ENCODE data around the gene MAPKAP1.

DNA sequence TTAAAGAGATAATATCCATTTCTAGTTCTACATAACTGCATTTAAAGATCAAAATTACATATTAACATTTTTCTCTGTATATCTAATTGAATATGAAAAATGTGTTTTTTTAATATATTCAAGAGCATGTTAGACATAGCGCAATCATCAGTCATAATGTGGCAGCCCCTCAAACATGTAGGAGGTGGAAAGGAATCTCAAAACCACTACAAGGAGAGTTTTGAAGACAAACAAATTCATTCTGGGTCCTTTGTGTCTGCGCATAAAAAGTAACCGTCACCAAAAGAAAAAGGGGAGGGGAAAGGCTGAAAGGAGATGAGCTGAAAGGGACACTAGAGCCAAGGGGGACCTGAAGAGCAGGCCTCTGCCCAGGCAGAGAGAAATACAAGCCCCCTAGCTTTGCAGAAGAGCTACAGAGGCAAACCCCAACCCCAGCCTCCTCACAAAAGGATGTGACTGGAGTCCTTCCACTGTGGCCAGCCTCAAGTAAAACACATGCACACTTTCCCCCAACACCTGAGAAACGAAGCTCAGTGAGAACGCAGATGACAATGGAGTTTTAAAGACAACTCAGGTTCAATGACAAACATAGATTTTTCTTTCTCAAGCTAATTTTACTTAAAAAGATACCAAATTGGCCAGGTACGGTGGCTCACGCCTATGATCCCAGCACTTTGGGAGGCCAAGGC, 62.0 kb downstream of the MAPKAP1 start:
- TF ChIP-seq, protein P1, sequence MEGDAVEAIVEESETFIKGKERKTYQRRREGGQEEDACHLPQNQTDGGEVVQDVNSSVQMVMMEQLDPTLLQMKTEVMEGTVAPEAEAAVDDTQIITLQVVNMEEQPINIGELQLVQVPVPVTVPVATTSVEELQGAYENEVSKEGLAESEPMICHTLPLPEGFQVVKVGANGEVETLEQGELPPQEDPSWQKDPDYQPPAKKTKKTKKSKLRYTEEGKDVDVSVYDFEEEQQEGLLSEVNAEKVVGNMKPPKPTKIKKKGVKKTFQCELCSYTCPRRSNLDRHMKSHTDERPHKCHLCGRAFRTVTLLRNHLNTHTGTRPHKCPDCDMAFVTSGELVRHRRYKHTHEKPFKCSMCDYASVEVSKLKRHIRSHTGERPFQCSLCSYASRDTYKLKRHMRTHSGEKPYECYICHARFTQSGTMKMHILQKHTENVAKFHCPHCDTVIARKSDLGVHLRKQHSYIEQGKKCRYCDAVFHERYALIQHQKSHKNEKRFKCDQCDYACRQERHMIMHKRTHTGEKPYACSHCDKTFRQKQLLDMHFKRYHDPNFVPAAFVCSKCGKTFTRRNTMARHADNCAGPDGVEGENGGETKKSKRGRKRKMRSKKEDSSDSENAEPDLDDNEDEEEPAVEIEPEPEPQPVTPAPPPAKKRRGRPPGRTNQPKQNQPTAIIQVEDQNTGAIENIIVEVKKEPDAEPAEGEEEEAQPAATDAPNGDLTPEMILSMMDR (conservative IDR thresholded peaks at IDR 0.05) = no peak
- TF ChIP-seq ZFX (IDR thresholded peaks at IDR 0.05) = no peak

Data from C4-2B (cell line).